ENCODE measurements around the gene SEMA5A. TPM values are rescaled to one million over a fixed set of nuclear protein-coding genes. Genes with fewer than 3 reads are reported as not detected.

Gene SEMA5A
- total RNA-seq, 1 donor from 2014 or later = 4.0 TPM

- DNase-seq (ENCODE audit: low spot score, unreplicated experiment) = no peak
- Mint-ChIP-seq H3K36me3 (ENCODE audit: insufficient read depth) (peaks cover 4% of the 10 kb centered on the region), H3K27ac (no peak overlapping the region), H3K9me3 (ENCODE audit: low read depth) (peaks cover 16% of the 10 kb centered on the region), H3K4me1 (ENCODE audit: low read depth) (no peaks in the 10 kb centered on the region), H3K27me3 (no peaks in the 10 kb centered on the region), H3K4me3 (ENCODE audit: low read depth) (no peak overlapping the region)
- no peak for TF ChIP-seq CTCF (IDR thresholded peaks at IDR 0.05; ENCODE audit: unreplicated experiment)
Observed at GRCh38 chr5:9278921-9279603, 266.8 kb downstream of the SEMA5A start.

- DNase-seq (ENCODE audit: low spot score, unreplicated experiment) = no peak
- Mint-ChIP-seq H3K4me3 (ENCODE audit: low read depth) (no peak overlapping the region), H3K27ac (no peak overlapping the region), H3K4me1 (ENCODE audit: low read depth) (no peaks in the 10 kb centered on the region), H3K27me3 (no peaks in the 10 kb centered on the region), H3K36me3 (ENCODE audit: insufficient read depth) (no peaks in the 10 kb centered on the region), H3K9me3 (ENCODE audit: low read depth) (peaks cover 6% of the 10 kb centered on the region)
- TF ChIP-seq CTCF (IDR thresholded peaks at IDR 0.05; ENCODE audit: unreplicated experiment) = no peak
Observed at GRCh38 chr5:9269014-9269413, 276.9 kb downstream of the SEMA5A start.

- Mint-ChIP-seq H3K27ac (no peak overlapping the region), H3K4me3 (ENCODE audit: low read depth) (no peak overlapping the region), H3K27me3 (no peaks in the 10 kb centered on the region), H3K36me3 (ENCODE audit: insufficient read depth) (no peaks in the 10 kb centered on the region), H3K4me1 (ENCODE audit: low read depth) (no peaks in the 10 kb centered on the region), H3K9me3 (ENCODE audit: low read depth) (peaks cover 4% of the 10 kb centered on the region)
- no peak for TF ChIP-seq CTCF (IDR thresholded peaks at IDR 0.05; ENCODE audit: unreplicated experiment)
- no peak for DNase-seq (ENCODE audit: low spot score, unreplicated experiment)
Observed at GRCh38 chr5:9268226-9268625, 277.6 kb downstream of the SEMA5A start.

GRCh38 chr5:9265441-9266287 is 280.2 kb downstream of the SEMA5A start:
- no peak overlapping the region for H3K4me3 Mint-ChIP-seq (ENCODE audit: low read depth)
- H3K4me1 Mint-ChIP-seq (ENCODE audit: low read depth) = no peaks in the 10 kb centered on the region
- no peak overlapping the region for H3K27ac Mint-ChIP-seq
- no peaks in the 10 kb centered on the region for H3K9me3 Mint-ChIP-seq (ENCODE audit: low read depth)
- no peaks in the 10 kb centered on the region for H3K36me3 Mint-ChIP-seq (ENCODE audit: insufficient read depth)
- DNase-seq (ENCODE audit: low spot score, unreplicated experiment) = no peak
- H3K27me3 Mint-ChIP-seq = no peaks in the 10 kb centered on the region
- TF ChIP-seq CTCF (IDR thresholded peaks at IDR 0.05; ENCODE audit: unreplicated experiment) = no peak

GRCh38 chr5:9264301-9264700 is 281.6 kb downstream of the SEMA5A start:
- no peak for DNase-seq (ENCODE audit: low spot score, unreplicated experiment)
- no peak for TF ChIP-seq CTCF (IDR thresholded peaks at IDR 0.05; ENCODE audit: unreplicated experiment)
- H3K27me3 Mint-ChIP-seq = no peaks in the 10 kb centered on the region
- no peaks in the 10 kb centered on the region for H3K4me1 Mint-ChIP-seq (ENCODE audit: low read depth)
- no peaks in the 10 kb centered on the region for H3K9me3 Mint-ChIP-seq (ENCODE audit: low read depth)
- H3K27ac Mint-ChIP-seq = no peak overlapping the region
- H3K36me3 Mint-ChIP-seq (ENCODE audit: insufficient read depth) = no peaks in the 10 kb centered on the region
- H3K4me3 Mint-ChIP-seq (ENCODE audit: low read depth) = no peak overlapping the region
